ENCODE results near the gene GRM2.
"Not testable (repeated sequence)": the region's sequence is repeated elsewhere in the genome, so short reads cannot be mapped to it uniquely, and the experiment has no call there.

GRM2 gene

DNA sequence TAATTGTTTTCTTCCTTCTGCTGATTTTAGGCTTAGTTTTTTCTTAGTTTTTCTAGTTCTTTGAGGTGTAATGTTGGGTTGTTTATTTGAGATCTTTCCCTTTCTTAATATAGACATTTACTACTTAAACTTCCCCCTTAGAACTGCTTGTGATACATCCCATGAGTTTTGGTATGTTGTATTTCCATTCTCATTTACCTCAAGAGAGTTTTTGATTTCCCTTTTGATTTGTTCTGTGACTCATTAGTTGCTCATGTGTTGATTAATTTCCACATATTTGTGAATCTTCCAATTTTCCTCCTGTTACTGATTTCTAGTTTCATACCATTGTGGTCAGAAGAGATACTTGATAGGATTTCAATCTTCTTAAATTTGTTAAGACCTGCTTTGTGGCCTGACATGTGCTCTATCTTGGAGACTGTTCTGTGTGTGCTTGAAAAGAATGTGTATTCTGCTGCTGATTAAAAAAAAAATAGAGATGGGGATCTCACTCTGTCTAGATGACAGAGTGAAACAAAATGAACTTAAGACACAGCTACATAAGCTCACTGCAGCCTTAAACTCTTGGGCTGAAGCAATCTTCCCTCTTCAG is 22.3 kb downstream of the GRM2 start:
- DNase-seq = no peak

DNA sequence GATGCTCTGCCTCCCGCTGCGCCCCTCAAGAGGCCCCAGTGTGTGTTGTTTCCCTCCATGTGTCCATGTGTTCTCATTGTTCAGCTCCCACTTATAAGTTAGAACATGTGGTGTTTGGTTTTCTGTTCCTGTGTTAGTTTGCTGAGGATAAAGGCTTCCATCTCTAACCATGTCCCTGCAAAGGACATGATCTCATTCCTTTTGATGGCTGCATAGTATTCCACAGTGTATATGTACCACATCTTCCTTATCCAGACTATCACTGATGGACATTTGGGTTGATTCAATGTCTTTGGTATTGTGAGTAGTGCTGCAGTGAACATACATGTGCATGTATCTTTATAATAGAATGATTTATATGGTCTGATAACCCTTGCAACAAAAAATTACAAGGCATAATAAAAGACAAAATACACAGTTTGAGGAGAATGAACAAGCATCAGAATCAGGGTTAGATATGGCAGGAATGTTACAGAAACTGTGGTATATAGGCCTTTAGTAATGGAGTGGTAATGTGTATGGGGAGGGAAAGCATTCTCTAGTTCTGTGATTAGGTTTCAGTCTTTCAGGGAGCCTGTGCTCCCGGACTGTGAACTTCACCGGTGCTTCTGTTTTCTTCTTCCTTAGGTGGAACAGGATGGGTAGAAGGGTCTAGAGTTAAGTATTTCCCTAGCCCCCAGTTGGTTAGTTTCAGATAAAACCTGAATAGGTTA is 27.1 kb downstream of the GRM2 start:
- DNase-seq = no peak

DNA sequence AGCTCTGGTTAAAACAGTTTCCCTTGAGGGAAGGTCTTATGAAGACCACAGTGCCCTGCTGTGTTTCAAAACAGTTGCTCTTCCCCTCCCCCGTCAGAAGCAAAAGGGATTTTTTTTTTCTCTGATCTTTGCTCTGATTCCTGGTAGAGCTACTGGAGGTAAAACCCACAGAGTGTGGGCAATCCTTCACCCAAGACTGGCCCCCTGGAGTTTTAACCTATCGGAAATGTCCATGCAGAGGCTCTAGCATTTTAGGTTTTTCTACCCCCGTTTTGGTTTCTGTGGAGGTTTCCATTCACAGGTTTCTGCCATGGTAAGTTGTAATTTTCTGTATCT is 27.7 kb downstream of the GRM2 start:
- DNase-seq = no peak

DNA sequence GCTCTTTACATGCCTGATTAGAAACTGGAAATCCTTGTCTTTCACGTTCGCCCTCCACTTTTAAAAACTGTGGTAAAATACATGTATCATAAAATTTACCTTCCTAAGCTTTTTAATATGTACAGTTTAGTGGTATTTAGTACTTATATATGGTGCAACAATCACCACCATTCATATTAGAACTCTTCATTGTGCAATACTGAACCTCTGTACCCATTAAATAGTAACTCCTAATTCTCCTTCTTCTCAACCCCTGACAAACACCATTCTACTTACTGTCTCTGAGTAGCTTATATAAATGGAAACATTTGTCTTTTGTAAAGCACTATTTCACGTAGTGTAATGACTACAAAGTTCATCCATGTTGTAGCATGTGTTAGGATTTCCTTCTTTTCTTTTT is 28.2 kb downstream of the GRM2 start:
- DNase-seq = no peak

DNA sequence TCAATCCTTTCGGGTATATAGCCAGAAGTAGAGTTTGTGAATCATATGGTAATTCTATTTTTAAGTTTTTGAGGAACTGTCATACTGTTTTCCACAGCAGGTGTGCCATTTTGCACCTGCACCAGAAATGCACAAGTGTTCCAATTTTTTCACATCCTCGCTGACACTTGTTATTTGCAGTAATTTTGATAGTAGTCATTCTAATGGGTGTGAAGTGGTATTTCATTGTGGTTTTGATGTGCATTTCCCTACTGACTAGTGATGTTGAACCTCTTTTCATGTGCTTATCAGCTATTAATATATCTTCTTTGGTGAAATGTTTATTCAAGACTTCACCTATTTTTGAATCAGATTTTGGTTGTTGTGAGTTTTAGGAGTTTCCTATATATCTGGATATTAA is 29.1 kb downstream of the GRM2 start:
- no peak for DNase-seq

DNA sequence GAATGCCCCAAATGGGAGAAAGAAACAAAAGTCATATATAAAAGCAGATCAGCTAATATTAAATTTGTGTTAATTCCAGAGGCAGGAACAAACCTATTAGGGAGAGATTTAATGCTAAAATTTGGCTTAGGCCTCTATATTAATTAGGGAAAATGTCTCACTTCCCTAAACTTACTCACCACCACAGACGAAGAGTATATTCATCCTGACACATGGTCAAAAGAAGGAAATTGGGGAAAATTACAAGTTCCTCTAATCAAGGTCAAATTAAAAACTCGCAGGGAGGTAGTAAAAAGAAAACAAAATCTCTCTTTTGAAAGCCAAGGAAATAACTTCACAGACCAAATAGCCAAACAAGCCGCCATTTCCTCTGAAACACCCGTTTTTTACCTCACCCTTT is 32.2 kb downstream of the GRM2 start:
- DNase-seq = no peak

DNA sequence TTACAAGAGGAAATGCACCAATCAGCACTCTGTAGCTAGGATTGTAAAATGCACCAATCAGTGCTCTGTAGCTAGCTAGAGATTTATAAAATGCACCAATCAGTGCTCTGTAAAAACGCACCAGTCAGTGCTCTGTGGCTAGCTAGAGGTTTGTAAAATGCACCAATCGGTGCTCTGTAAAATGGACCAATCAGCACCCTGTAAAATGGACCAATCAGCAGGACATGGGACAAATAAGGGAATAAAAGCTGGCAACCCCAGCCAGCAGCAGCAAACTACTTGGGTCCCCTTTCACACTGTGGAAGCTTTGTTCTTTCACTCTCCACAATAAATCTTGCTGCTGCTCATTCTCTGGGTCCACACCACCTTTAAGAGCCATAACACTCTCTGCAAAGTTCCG is 35.5 kb downstream of the GRM2 start:
- not testable (repeated sequence) for DNase-seq

DNA sequence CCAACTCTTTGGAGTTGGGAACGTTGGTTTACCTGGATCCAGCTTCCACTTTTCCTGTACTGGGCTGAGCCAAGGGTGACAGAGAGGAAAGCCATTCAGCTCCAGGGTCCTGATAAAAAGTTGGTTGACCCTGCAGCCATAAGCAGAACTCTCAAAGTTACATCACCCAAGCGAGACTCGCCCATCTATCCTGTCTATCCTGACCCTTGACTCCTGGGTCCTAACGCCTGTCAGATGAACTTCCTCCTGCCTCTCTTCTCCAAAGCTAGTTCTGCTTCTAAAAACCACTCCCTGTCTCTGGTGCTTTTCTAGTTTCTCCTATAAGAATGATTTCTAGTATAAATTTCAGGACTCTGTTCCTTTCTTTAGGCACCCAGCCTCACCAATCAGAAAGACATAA is 36.1 kb downstream of the GRM2 start:
- not testable (repeated sequence) for DNase-seq

DNA sequence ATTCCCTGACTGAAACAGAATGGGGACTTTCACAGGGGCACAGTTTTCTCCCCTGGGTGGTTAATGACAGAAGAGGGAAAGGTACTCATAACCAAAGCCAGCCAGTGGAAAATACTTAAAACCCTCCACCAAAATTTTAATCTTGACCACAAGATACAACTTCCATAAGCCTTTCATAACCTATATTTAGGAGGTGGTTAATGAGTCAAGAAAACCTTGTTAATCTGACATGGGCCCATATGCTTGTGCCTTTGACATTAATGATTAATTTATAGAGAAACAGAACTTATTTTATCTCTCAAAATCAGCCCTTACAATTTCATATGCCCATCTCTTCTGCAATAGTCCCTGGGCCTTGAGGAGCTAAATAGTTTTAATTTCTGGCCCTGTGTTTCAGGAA is 41.0 kb downstream of the GRM2 start:
- DNase-seq = no peak

DNA sequence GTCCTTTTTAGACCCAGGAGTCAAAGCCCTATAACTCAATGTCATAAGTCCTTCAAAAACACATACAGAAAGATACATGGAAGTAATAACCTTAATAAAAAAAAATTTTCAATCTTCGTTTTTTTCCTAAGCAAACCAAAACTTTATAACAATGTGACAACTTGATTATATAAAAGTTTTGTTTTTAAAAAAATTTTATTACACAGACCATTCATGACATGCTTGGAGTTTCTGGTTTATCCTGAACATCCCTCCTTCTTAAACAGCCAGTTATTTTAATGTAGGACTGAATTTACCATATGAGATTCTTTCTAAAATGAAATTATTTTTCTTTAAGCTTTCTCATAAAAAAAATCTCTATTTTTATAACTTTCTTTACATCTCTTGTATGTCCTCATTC is 41.5 kb downstream of the GRM2 start:
- DNase-seq = no peak

DNA sequence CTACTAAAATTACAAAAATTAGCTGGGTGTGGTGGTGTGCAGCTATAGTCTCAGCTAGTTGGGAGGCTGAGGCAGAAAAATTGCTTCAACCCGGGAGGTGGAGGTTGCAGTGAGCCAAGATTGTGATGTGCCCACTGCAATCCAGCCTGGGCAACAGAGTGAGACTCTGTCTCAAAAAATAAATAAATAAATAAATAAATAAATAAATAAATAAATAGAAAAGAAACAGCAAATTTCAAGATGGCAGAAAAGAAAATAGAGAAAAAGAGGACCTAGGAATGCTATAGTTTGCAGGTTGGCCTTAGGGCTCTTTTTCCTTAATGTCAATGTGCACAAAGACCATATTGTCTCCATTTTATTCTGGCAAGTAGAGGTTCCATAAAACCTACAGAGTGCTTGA is 44.0 kb downstream of the GRM2 start:
- DNase-seq = no peak

DNA sequence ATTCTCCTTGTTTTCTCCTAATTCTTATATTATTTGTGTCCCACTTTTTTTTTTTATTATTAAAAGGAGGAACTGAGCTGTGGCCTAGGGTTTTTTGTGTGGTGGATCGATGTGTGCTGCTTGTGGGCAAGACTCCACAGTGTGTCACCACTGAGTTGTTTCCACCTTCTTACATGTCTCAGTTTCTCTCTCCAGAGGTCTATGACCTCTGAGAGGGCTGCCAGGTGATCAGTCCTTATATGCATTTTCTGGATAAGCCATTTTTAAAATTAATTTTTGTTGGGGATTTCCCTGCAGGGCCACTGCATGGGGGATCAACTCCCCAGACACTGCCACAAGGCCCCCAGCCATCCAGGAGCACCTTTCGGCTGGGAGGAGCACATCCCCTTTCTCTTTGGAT is 44.4 kb downstream of the GRM2 start:
- DNase-seq = no peak

DNA sequence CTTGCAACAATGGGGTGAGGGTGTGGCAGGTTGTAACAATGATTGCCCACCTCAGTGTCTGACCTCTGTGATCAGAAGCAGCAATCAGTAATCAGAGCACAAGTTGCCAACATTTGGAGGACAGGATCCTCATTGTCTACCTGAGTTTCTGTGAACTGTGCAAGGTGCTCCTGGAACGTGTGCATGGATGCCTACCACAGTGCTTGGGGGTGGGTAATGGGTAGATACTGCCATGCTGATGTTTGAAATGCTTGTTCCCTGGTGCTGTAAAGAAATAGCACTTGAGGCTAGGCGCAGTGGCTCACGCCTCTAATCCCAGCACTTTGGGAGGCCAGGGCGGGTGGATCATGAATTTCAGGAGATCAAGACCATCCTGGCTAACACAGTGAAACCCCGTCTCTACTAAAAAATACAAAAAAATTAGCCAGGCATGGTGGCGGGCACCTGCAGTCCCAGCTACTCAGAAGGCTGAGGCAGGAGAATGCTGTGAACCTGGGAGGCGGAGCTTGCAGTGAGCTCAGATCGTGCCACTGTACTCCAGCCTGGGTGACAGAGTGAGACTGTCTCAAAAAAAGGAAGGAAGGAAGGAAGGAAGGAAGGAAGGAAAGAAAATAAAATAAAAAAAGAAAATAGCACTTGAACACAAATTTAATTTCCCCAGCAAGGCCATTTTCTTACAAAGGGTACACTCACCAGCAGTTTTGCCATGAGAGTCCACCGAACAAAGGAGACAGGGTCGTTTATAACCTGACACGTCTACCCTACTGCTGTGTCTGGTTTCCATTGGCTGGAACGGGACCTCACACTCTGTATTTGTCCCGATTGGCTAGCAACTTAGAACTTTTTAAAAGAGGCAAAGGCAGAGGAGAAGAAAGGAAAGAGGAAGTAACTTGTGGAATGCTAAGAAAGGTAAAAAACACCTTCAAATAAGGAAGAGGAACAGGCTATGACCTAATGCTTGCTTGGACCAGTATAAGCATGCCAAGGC is 47.2 kb downstream of the GRM2 start:
- not testable (repeated sequence) for DNase-seq

DNA sequence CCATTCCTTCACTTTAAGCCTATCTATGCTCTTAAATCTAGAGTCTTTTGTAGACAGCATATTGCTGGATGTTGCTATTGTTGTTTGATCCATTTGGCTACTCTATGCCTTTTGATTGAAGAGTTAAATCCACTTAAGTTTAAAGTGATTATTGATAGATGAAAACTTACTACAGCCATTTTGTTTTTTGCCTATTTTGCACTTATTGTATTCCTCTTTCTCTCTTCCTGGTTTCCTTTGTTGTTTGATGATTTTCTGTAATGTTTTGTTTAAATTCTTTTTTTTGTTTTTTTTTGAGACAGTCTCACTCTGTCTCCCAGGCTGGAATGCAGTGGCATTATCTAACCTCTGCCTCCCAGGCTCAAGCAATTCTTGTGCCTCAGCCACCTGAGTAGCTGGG is 52.3 kb downstream of the GRM2 start:
- no peak for DNase-seq

Data from NCI-H1694 treated with DMSO at 0.1 percent for 48 hours (cell line).